IMR-90 (cell line): ENCODE results near the gene THPO. TPM values are rescaled to one million over a fixed set of nuclear protein-coding genes. Genes with fewer than 3 reads are reported as not detected.

Experiments
- ATAC-seq: fragments of 200-7000 bp; cut with Tn5 transposase; 2 replicates; pipeline ENCODE4 v1.9.1; 2020; ENCODE audit warnings: low read depth, mild to moderate bottlenecking, moderate library complexity
- BruUV-seq: library from RNA; stranded (reverse); fragments of 400-500 nt; replicated peaks from 2 replicates; lab custom pipeline; 2021; lab: Mats Ljungman, UMichigan
- CTCF ChIA-PET: fragments of 300-600 bp; formaldehyde crosslinking; extraction: SDS; loops from one replicate; lab custom pipeline; 2021; ENCODE audit warnings: antibody characterized with exemption; lab: Yijun Ruan, JAX
- POLR2A ChIA-PET: fragments of 300-600 bp; sonication (Branson Sonifier 250); formaldehyde crosslinking; loops from one replicate; lab custom pipeline; 2022; ENCODE audit warnings: antibody characterized with exemption; ENCODE audit not compliant: unreplicated experiment; lab: Charles Lee
- DNase-seq: peaks from one replicate; pipeline ENCODE4 v3.0.0; 2013
- H2AFZ ChIP-seq: replicated peaks from 2 replicates; pipeline ENCODE3; 2013; ENCODE audit warnings: low read length, mild to moderate bottlenecking; ENCODE audit not compliant: poor library complexity
- H2AK5ac ChIP-seq: 2 replicates; pipeline ENCODE4 v1.6.1; 2013; ENCODE audit warnings: low read depth, low read length, inconsistent platforms
- H2AK9ac ChIP-seq: replicated peaks from 2 replicates; pipeline ENCODE3; 2013; ENCODE audit warnings: mild to moderate bottlenecking, low read depth, low read length, moderate library complexity; ENCODE audit not compliant: poor library complexity
- H2BK120ac ChIP-seq: 2 replicates; pipeline ENCODE4 v1.6.1; 2013; ENCODE audit warnings: low read depth, low read length, inconsistent platforms
- H2BK15ac ChIP-seq: 3 replicates; pipeline ENCODE4 v1.6.1; 2013; ENCODE audit warnings: low read depth, low read length, inconsistent platforms
- H2BK20ac ChIP-seq: 2 replicates; pipeline ENCODE4 v1.6.1; 2013; ENCODE audit warnings: low read depth, mild to moderate bottlenecking, inconsistent platforms, low read length, moderate library complexity
- H2BK5ac ChIP-seq: 2 replicates; pipeline ENCODE4 v1.6.1; 2013; ENCODE audit warnings: mild to moderate bottlenecking, low read depth, low read length, inconsistent platforms; ENCODE audit not compliant: poor library complexity, severe bottlenecking
- H3K14ac ChIP-seq: replicated peaks from 2 replicates; pipeline ENCODE4 v1.6.1; 2013; ENCODE audit warnings: low read depth, low read length, inconsistent platforms
- H3K18ac ChIP-seq: 2 replicates; pipeline ENCODE4 v1.6.1; 2013; ENCODE audit warnings: low read depth, low read length, control low read depth
- H3K23ac ChIP-seq: 2 replicates; pipeline ENCODE4 v1.6.1; 2013; ENCODE audit warnings: low read depth, low read length, inconsistent platforms
- H3K27ac ChIP-seq: 2 replicates; pipeline ENCODE4 v1.5.1; 2013; ENCODE audit warnings: mild to moderate bottlenecking, control low read depth, low read length; ENCODE audit not compliant: insufficient read depth
- H3K27me3 ChIP-seq: 2 replicates; pipeline ENCODE4 v1.6.1; 2013; ENCODE audit warnings: low read length; ENCODE audit not compliant: control insufficient read depth, insufficient read depth
- H3K36me3 ChIP-seq: 2 replicates; pipeline ENCODE4 v1.6.1; 2013; ENCODE audit warnings: low read length, mixed read lengths; ENCODE audit not compliant: control insufficient read depth, insufficient read depth
- H3K4ac ChIP-seq: 2 replicates; pipeline ENCODE4 v1.6.1; 2013; ENCODE audit warnings: low read depth, low read length, inconsistent platforms
- H3K4me1 ChIP-seq: 2 replicates; pipeline ENCODE4 v1.6.1; 2013; ENCODE audit warnings: low read length, mixed read lengths; ENCODE audit not compliant: control insufficient read depth, insufficient read depth
- H3K4me2 ChIP-seq: 2 replicates; pipeline ENCODE4 v1.6.1; 2013; ENCODE audit warnings: low read depth, mild to moderate bottlenecking, control low read depth, low read length, moderate library complexity
- H3K4me3 ChIP-seq: 2 replicates; pipeline ENCODE4 v1.5.1; 2013; ENCODE audit warnings: low read depth, mild to moderate bottlenecking, control low read depth, low read length, moderate library complexity; ENCODE audit not compliant: insufficient read depth
- H3K56ac ChIP-seq: 2 replicates; pipeline ENCODE4 v1.6.1; 2013; ENCODE audit warnings: low read length, inconsistent platforms; ENCODE audit not compliant: insufficient read depth; ENCODE audit errors: extremely low read depth
- H3K79me1 ChIP-seq, 2 experiments: 2 replicates each; pipeline ENCODE4 v1.6.1; 2013; ENCODE audit warnings: low read length in 2 of 2, inconsistent platforms in 1 of 2, low read depth in 1 of 2
- H3K9ac ChIP-seq: 2 replicates; pipeline ENCODE4 v1.6.1; 2013; ENCODE audit warnings: low read depth, low read length, control low read depth
- H3K9me1 ChIP-seq: 2 replicates; pipeline ENCODE4 v1.6.1; 2013; ENCODE audit warnings: low read length, inconsistent platforms; ENCODE audit not compliant: insufficient read depth
- H3K9me3 ChIP-seq: 2 replicates; pipeline ENCODE4 v1.6.1; 2013; ENCODE audit warnings: low read length; ENCODE audit not compliant: control insufficient read depth, insufficient read depth
- H4K20me1 ChIP-seq: 2 replicates; pipeline ENCODE4 v1.6.1; 2013; ENCODE audit warnings: low read length, inconsistent platforms; ENCODE audit not compliant: insufficient read depth
- H4K5ac ChIP-seq: 2 replicates; pipeline ENCODE4 v1.6.1; 2013; ENCODE audit warnings: mild to moderate bottlenecking, low read depth, low read length, control low read depth
- H4K8ac ChIP-seq, 2 experiments: 2 replicates each; pipeline ENCODE4 v1.6.1; 2013; ENCODE audit warnings: low read depth in 2 of 2, low read length in 2 of 2, control low read depth in 1 of 2, inconsistent platforms in 1 of 2
- H4K91ac ChIP-seq: 2 replicates; pipeline ENCODE4 v1.6.1; 2013; ENCODE audit warnings: low read depth, low read length, inconsistent platforms; ENCODE audit not compliant: insufficient read depth
- BHLHE40 ChIP-seq: fragments of 150-350 bp; IDR thresholded peaks from 2 replicates; pipeline ENCODE4 v1.6.1; 2016; ENCODE audit warnings: mild to moderate bottlenecking, low read depth, low read length
- CEBPB ChIP-seq: IDR thresholded peaks from 2 replicates; pipeline ENCODE4 v1.6.1; 2012; ENCODE audit warnings: low read depth, low read length, improper control_type of control experiment
- CHD1 ChIP-seq: IDR thresholded peaks from 2 replicates; pipeline ENCODE4 v1.6.1; 2012; ENCODE audit warnings: low read depth, low read length, improper control_type of control experiment
- FOS ChIP-seq: fragments of 150-350 bp; IDR thresholded peaks from 2 replicates; pipeline ENCODE4 v1.6.1; 2016; ENCODE audit warnings: low read depth, low read length
- MAFK ChIP-seq: IDR thresholded peaks from 2 replicates; pipeline ENCODE4 v1.6.1; 2012; ENCODE audit warnings: low read depth, low read length, improper control_type of control experiment
- MAZ ChIP-seq: IDR thresholded peaks from 2 replicates; pipeline ENCODE4 v1.6.1; 2012; ENCODE audit warnings: low read depth, mild to moderate bottlenecking, low read length, improper control_type of control experiment, moderate library complexity, borderline replicate concordance
- NFE2L2 ChIP-seq: fragments of 150-350 bp; IDR thresholded peaks from 2 replicates; pipeline ENCODE4 v1.6.1; 2016; ENCODE audit warnings: low read depth, mild to moderate bottlenecking, low read length
- POLR2A ChIP-seq: IDR thresholded peaks from 2 replicates; pipeline ENCODE4 v1.6.1; 2012; ENCODE audit warnings: mild to moderate bottlenecking, low read depth, low read length
- RAD21 ChIP-seq: IDR thresholded peaks from 2 replicates; pipeline ENCODE4 v1.6.1; 2012; ENCODE audit warnings: low read length, improper control_type of control experiment
- RFX5 ChIP-seq: IDR thresholded peaks from 2 replicates; pipeline ENCODE4 v1.8.0; 2012; ENCODE audit warnings: low read depth, mild to moderate bottlenecking, low read length, moderate library complexity
- SMC3 ChIP-seq: fragments of 150-350 bp; IDR thresholded peaks from 2 replicates; pipeline ENCODE4 v1.6.1; 2016; ENCODE audit warnings: low read depth, mild to moderate bottlenecking, antibody characterized with exemption, low read length, moderate library complexity
- WGBS, 2 experiments: methylation state at CpG; one replicate each; pipeline versions ENCODE4 v1.1.5 to v1.1.7; 2013; ENCODE audit warnings: missing lambda C conversion rate in 2 of 2; ENCODE audit not compliant: insufficient read length in 1 of 2; ENCODE audit errors: extremely low coverage in 2 of 2; 5-methylcytosine and 5-hydroxymethylcytosine counted together
- dilution Hi-C: fragments of 300-500 bp; cut with HindIII; formaldehyde crosslinking; loops from one replicate; pipeline ENCODE4 v1.14.3; 2018; ENCODE audit warnings: low sequenced_read_pairs; ENCODE audit not compliant: unreplicated experiment
- in situ Hi-C: fragments of 300-500 bp; cut with MboI; formaldehyde crosslinking; loops from 3 replicates; pipeline ENCODE4 v1.14.3; 2019; ENCODE audit warnings: low sequenced_read_pairs, inconsistent platforms, mixed read lengths
- intact Hi-C: fragments of 100-400 bp; cut with micrococcal nuclease; formaldehyde crosslinking; loops from 2 replicates; pipeline ENCODE4 v1.10.0; 2022
- polyA plus RNA-seq, 3 experiments: library from polyadenylated mRNA; depleted of rRNA; stranded (reverse); fragments of >200 nt; gene quantifications; 2 replicates each; pipeline ENCODE4 v1.2.3, GENCODE V29; 2012; ENCODE audit warnings: low replicate concordance in 1 of 3
- total RNA-seq: library from RNA; depleted of rRNA; stranded (reverse); fragments of >200 nt; gene quantifications from 2 replicates; pipeline ENCODE4 v1.2.3, GENCODE V29; 2012

Gene THPO
- total and polyA plus RNA-seq, 2 of the 4 experiments (the other 2 are of a cell fraction) = not detected

- H4K20me1 ChIP-seq = peaks cover 71% of the 10 kb centered on the region
- no peak overlapping the region for H2BK20ac ChIP-seq
- H3K23ac ChIP-seq = no peak overlapping the region
- no CpG with 5 or more reads among the region's 6 CpGs for WGBS, 2 experiments
- H4K91ac ChIP-seq = no peak overlapping the region
- in situ Hi-C loops (no loop called here), dilution Hi-C loops (no loop called here), intact Hi-C loops (no loop called here)
- H3K4ac ChIP-seq = no peak overlapping the region
- no peak overlapping the region for H4K5ac ChIP-seq
- H3K9me3 ChIP-seq = no peaks in the 10 kb centered on the region
- H2AK5ac ChIP-seq = no peak overlapping the region
- H3K9me1 ChIP-seq = peaks cover 22% of the 10 kb centered on the region; the same call in 1 of the 2 replicates
- ATAC-seq = no peak
- H2AK9ac ChIP-seq = no peak overlapping the region
- ChIA-PET CTCF (interaction anchor here (1.0 kb wide), 1 partner anchor 13 kb away, joined by 6 read pairs; no protein-coding TSS in a partner anchor), POLR2A (no interaction called here)
- H3K27ac ChIP-seq = no peak overlapping the region
- peak overlapping the region; percentile 6 for H2AFZ ChIP-seq
- peaks cover 85% of the 10 kb centered on the region for H3K36me3 ChIP-seq
- BruUV-seq = no TSS peak
- H3K14ac ChIP-seq = no peak overlapping the region
- H3K4me2 ChIP-seq = no peak overlapping the region
- H3K18ac ChIP-seq = no peak overlapping the region
- DNase-seq = no peak
- H2BK120ac ChIP-seq = no peak overlapping the region
- no peak overlapping the region for H2BK5ac ChIP-seq
- no peak overlapping the region for H2BK15ac ChIP-seq
- H3K4me3 ChIP-seq = no peak overlapping the region
- H3K4me1 ChIP-seq = no peaks in the 10 kb centered on the region
- TF ChIP-seq CHD1 (no peak), RAD21 (no peak), NFE2L2 (no peak), SMC3 (no peak), BHLHE40 (no peak), CEBPB (no peak), FOS (no peak), RFX5 (no peak), MAZ (no peak), MAFK (no peak), POLR2A (no peak)
- peaks cover 40 to 78% of the 10 kb centered on the region in 2 experiments for H3K79me1 ChIP-seq
- H4K8ac ChIP-seq = no peak overlapping the region
- H3K9ac ChIP-seq = no peak overlapping the region
- no peak overlapping the region for H3K56ac ChIP-seq
- no peaks in the 10 kb centered on the region for H3K27me3 ChIP-seq
Measured at GRCh38 chr3:184325715-184326369, 52.2 kb downstream of the THPO start.
